GM19324 (cell line): ENCODE measurements around the gene MPP4.
"Not testable (repeated sequence)": the region's sequence is repeated elsewhere in the genome, so short reads cannot be mapped to it uniquely, and the experiment has no call there.

Source experiments
- ATAC-seq: cut with Tn5 transposase; IDR thresholded peaks from one replicate; pipeline ENCODE4 v1.9.1; 2021; ENCODE audit warnings: mild to moderate bottlenecking, moderate library complexity; ENCODE audit not compliant: unreplicated experiment, low FRiP score

The MPP4 gene

DNA sequence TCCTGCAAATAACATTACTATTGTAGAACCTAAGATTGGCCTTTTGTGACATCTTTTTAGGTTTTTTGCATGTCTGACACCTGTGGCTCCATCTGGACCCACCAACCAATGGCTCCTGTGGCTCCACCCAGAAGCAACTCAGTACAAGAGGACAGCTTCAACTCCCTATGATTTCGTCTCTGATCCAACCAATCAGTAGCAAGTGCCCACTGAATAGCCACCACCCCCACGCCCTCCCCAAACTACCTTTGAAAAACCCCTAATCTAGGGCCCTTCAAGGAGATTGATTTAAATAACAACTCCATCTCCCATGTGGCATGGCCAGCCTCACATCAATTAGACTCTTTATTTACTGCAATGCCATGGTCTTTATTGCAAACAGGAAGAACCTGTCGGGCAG, 23.6 kb downstream of the MPP4 start:
- ATAC-seq: no peak

- ATAC-seq: no peak
Observed at GRCh38 chr2:201674298-201674697, 24.1 kb downstream of the MPP4 start.

DNA sequence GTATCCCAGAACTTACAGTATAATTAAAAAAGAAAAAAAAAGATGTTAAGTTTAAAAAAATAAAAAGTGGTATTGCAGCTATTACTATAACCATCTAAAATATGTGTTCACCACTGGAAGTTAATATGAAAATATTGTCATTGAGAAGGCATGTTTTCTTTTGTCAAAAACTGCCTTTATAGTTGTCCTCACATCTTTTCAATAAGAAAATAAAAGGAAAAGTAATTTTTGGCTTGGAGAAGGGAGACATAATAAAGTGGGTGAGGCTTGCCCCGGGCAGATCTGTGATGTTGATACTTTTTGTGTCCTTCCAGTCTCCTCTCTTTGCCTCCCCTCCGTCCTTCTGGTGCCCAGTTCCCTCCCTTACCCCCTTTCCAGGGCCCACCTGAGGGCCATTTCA, 24.9 kb downstream of the MPP4 start:
- no peak for ATAC-seq

GRCh38 chr2:201671205-201671604, 27.2 kb downstream of the MPP4 start:
- ATAC-seq: not testable (repeated sequence)

DNA sequence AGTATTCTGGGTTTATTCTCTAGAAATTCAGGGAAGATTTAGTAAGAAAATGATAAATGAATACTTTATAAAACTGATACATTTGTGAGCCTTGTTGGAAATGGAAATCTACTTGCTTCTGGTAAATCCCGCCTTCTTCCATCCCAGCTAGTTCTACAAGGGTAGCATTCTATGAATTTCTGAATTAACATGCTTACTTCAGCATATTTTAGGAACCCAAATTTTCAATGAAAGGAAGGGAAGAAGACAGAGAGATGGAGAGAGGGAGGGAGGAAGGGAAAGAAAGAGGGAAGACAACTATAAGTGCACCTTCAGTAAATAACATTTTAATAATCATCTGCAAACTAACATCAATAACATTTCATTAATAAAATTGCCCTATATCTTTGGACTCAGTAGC, 28.6 kb downstream of the MPP4 start:
- ATAC-seq: no peak

DNA sequence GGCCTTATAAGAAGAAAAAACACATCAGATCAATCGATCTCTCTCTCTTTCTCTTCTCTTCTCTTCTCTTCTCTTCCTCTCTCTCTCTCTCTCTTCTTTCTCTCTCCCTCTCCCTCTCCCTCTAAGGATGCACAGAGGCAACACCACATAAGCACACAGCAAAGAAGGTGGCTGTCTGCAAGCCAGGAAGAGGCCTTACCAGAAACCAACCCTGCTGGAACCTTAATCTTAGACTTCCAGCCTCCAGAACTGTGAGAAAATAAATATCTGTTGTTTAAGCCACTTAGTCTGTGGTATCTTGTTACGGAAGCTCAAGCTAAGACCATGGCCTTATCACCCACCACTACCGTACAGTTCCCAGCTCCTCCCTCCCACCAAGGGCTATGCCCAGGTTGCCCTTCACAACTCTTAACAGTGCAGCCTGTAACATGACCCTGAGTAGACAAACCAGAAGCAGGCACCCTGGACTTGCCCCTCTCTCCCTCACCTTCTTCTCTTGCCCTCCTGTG, 30.0 kb downstream of the MPP4 start:
- ATAC-seq: no peak

GRCh38 chr2:201664334-201664733, 34.1 kb downstream of the MPP4 start:
- ATAC-seq: no peak

DNA sequence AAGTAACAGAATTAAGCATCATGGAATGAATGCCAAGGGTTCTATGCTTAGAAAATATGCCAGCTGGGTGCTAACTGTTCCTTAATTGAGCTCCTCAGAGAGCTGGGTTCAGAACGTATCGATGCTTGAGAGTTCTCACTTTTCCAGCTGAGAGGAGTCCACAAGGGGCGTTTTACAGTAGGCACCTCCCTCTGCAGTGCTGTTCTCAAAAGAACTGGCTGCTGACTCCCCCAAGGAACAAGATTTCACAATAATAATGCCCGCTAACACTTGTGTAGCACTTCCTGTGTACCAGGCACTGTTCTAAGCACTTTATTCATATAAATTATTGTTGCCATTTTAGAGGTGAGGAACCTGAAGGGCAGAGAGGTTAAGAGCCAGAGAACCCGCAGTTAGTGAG, 37.1 kb downstream of the MPP4 start:
- ATAC-seq: no peak

DNA sequence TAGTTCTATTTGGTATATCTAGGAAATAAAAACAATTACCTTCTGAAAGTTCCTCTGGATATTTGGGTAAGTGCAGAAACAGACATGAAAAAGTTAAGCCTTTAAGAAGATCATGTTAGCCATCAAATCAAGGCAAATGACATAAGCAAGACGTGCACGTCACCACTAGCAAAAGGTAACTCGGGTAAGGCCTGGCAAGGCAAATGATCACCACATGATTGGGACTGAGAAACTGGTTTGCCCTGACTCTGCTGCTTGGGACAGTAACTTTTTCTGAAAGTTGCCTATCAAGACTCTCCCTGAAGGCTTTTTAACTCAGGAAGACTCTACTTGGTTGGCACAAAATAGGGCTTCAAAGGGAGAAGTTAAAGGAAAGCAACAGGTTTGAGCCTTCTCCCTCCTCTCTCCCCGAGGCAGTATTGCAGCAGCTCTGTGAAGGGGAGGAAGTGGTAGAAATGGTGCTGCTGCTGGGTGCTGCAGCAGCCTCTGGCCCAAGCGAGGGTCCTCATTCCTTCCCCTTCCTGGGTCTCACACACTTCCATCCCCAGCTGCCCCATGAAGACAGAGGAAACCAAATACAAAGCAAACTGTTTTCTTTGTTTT, 38.0 kb downstream of the MPP4 start:
- no peak for ATAC-seq

DNA sequence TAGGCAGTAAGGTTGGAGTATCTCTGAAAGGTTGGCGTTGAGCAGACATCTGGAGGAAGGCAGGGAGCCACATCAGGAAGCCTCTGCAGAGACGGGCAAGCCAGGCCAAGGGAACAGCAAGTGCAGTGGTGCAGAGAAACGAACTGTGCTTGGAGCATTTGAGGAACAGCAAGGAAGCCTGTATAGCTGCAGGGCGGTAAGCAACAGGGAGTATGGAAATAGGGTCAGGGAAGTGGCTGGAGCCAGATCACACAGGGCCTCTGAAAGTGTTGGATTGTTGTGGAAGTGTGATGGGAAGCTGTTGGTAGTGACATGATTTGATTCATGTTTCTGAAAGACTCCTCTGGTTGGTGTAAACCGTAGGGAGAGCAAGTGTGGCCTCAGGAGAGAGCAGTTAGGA, 41.7 kb downstream of the MPP4 start:
- no peak for ATAC-seq

- ATAC-seq: no peak
Observed at GRCh38 chr2:201656102-201656501, 42.3 kb downstream of the MPP4 start.

GRCh38 chr2:201654616-201655384, 43.6 kb downstream of the MPP4 start:
- ATAC-seq: no peak

GRCh38 chr2:201653221-201653620, 45.2 kb downstream of the MPP4 start:
- ATAC-seq: no peak

- ATAC-seq: no peak
Observed at GRCh38 chr2:201649442-201649841, 49.0 kb downstream of the MPP4 start.

DNA sequence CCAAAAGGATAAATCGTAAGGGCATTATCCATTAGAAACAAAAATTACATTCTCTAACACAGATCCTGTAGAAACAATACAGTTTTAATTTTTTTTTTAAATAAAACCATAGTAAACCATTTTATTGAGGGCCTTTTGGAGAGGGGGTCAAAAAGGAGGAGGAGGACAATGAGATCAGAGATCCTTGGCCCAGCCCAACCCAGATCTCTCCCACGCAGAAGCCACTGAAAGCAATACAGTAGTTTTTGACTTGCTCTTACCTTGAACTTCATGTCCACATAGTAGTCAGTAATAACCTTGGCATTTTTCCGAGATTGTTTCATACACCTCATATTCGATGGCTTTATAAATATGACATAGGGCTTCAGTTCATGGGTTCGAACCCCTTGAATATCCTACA, 51.0 kb downstream of the MPP4 start:
- no peak for ATAC-seq

- ATAC-seq: no peak
Observed at GRCh38 chr2:201644001-201644400, 54.4 kb downstream of the MPP4 start.

- ATAC-seq: peak; percentile 27
Observed at GRCh38 chr2:201643216-201643890, 55.1 kb downstream of the MPP4 start, which contains the start of gene TMEM237. Gene TMEM237 (minus strand): TSS chr2:201643503. CDS start chr2:201643400, 103 bp downstream.

GRCh38 chr2:201642579-201643215, 55.7 kb downstream of the MPP4 start:
- peak; percentile 93 for ATAC-seq

DNA sequence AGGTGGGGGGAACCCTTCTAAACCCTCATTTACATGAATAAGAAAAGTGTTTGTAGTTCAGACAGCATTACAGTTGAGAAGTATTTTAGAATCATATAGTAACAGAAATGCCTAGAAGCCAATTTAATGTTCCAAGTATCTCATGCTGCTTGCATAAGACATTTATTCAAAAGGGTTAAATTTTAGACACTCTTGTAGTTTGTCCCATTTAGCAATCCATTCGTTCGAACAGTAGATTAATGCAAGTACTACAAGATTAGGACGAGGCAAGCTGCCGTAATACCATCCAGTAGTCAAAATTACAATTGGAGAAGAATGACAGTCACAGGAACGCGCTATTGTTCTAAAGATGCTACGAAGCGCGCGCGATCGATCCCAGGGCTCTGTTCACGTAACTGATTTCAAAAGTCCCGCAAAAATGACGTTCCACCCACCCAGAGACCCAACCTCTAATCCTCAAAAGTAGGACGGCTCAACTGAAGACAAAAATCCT, 56.3 kb downstream of the MPP4 start:
- ATAC-seq: peak; percentile 36

DNA sequence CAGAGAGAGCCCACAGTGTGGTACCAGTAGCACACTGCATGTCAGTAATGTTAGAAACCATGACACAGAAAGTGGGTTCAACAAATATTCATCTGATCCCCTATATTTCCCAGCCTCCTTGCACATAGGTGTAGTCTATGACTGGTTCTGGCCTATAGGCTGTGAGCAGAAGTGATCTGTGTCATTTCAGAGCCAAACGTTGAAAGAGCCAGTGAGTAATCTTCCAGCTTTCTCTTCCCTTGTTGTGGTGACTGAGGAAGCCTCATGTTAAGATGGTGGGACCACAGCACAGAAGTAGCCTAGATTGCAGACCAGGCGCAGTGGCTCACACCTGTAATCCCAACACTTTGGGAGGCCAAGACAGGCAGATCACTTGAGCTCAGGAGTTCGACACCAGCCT, 59.2 kb downstream of the MPP4 start:
- ATAC-seq: no peak

DNA sequence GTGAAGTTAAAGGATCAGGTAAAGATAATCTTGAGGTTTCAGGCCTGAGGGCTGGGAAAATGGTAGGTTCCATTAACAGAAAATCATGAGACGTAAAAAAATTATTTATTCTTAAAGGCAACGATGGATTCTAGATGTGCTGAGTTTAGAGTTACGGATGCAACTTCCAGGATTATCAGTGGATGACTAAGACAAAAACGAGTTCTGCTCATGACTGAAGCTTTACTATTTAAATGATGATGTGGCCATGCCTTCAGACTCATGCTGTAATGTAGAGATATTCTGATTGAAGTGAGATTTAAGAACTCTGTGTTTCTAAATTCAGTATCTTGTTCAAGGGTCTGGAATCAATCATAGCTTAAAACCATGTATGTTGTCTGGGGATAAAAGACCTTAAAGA, 60.1 kb downstream of the MPP4 start:
- ATAC-seq: no peak
